SK-N-SH treated with all-trans-retinoic acid at 6 μM for 48 hours (cell line): ENCODE measurements around the gene SLC35F4.

Source experiments
- BACH2 ChIP-seq: fragments of 250-450 bp; sonication (Bioruptor Pico); IDR thresholded peaks from 2 replicates; pipeline ENCODE4 v1.9.0; 2021; ENCODE audit warnings: mild to moderate bottlenecking, borderline replicate concordance
- PATZ1 ChIP-seq: fragments of 250-450 bp; sonication (Bioruptor Pico); IDR thresholded peaks from 2 replicates; pipeline ENCODE4 v1.8.0; 2020; ENCODE audit warnings: mild to moderate bottlenecking, moderate library complexity, borderline replicate concordance
- POU6F1 ChIP-seq: fragments of 250-450 bp; sonication (Bioruptor Pico); IDR thresholded peaks from 2 replicates; pipeline ENCODE4 v1.8.0; 2021; ENCODE audit warnings: low read depth, mild to moderate bottlenecking, moderate library complexity, borderline replicate concordance
- ZFP3 ChIP-seq: fragments of 250-450 bp; sonication (Bioruptor Pico); IDR thresholded peaks from 2 replicates; pipeline ENCODE4 v1.5.0; 2020; ENCODE audit warnings: mild to moderate bottlenecking, moderate library complexity

GRCh38 chr14:57641776-57642175, 224.1 kb downstream of the SLC35F4 start:
- TF ChIP-seq BACH2 (no peak), ZFP3 (no peak), PATZ1 (no peak), POU6F1 (CRISPR knock-in tag) (no peak)
